IPS-20b (cell line): ENCODE measurements around the gene TCF12.
"Not testable (repeated sequence)": the region's sequence is repeated elsewhere in the genome, so short reads cannot be mapped to it uniquely, and the experiment has no call there.

ENCODE experiments used
- H3K27ac ChIP-seq: one replicate; pipeline ENCODE4 v1.5.1; 2013; ENCODE audit warnings: low read length
- H3K27me3 ChIP-seq: 2 replicates; pipeline ENCODE4 v1.6.1; 2013; ENCODE audit warnings: mild to moderate bottlenecking, low read length, inconsistent platforms; ENCODE audit not compliant: insufficient read depth
- H3K36me3 ChIP-seq: 2 replicates; pipeline ENCODE4 v1.6.1; 2013; ENCODE audit warnings: low read depth, mild to moderate bottlenecking, inconsistent platforms, low read length, moderate library complexity; ENCODE audit not compliant: insufficient read depth
- H3K4me1 ChIP-seq: 2 replicates; pipeline ENCODE4 v1.6.1; 2013; ENCODE audit warnings: mild to moderate bottlenecking, control low read depth, inconsistent platforms, low read length, moderate library complexity; ENCODE audit not compliant: insufficient read depth
- H3K4me3 ChIP-seq: 2 replicates; pipeline ENCODE4 v1.5.1; 2013; ENCODE audit warnings: mild to moderate bottlenecking, low read length, inconsistent platforms
- H3K9ac ChIP-seq: 2 replicates; pipeline ENCODE4 v1.6.1; 2013; ENCODE audit warnings: low read depth, mild to moderate bottlenecking, inconsistent platforms, low read length, moderate library complexity
- H3K9me3 ChIP-seq: 2 replicates; pipeline ENCODE4 v1.6.1; 2013; ENCODE audit warnings: mild to moderate bottlenecking, low read depth, low read length, inconsistent platforms; ENCODE audit not compliant: insufficient read depth

TCF12 gene

DNA sequence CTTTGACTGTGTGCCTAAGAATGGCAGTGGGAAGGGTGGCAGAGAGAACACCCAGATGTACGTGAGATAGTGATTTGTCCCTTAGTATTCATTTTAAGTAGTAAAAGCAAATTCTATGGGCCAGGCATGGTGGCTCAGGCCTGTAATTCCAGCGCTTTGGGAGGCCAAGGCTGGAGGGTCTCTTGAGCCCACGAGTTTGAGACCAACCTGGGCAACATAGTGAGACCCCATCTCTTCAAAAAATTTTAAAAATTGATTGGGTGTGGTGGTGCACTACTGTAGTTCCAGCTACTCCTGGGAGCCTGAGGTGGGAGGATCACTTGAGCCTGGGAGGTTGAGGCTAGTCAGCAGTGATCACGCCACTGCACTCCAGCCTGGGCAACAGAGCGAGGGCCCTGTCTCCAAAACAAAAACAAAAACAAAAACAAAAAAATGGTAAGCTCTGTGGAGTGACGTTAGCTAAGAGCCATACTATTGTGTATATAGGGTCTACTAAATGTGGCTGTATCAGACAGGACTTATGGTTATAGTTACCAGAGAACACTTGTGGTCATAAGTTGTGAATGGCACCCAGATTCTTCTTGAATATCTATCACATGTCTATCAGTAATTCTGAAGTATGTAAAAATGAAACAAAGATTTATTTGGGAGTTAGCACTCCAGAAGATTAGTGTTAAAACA, 171.5 kb downstream of the TCF12 start:
- no peak overlapping the region for H3K27ac ChIP-seq
- H3K9ac ChIP-seq, result no peak overlapping the region

DNA sequence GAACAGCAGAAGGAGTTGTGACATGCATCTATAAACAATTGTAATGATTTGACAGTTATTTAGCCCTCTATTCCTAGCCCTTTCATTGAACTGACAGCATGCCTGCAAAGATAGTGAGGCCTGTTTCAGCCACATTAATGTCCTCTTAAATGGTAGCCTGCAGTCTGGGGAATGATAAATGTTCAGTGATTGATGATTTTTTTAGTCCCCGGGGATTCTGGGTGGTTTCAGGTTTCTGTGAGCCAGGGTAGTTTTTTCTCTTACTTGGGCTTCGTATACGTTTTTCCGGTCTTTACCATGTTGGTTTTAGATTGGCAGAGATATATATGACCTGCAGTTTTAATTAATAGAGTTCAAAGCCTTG, 172.0 kb downstream of the TCF12 start:
- H3K4me3 ChIP-seq, result no peak overlapping the region
- H3K27me3 ChIP-seq, result no peaks in the 10 kb centered on the region
- H3K4me1 ChIP-seq, result peaks cover 10% of the 10 kb centered on the region; the same call in 1 of the 2 replicates
- H3K9ac ChIP-seq, result no peak overlapping the region
- H3K27ac ChIP-seq, result no peak overlapping the region
- H3K9me3 ChIP-seq, result no peaks in the 10 kb centered on the region
- peaks cover 27% of the 10 kb centered on the region for H3K36me3 ChIP-seq

More for the DNA sequence above, 171.5 kb downstream of the TCF12 start:
- Histone ChIP-seq H3K27me3 (no peaks in the 10 kb centered on the region), H3K4me3 (no peak overlapping the region), H3K4me1 (peaks cover 10% of the 10 kb centered on the region; the same call in 1 of the 2 replicates), H3K36me3 (peaks cover 25% of the 10 kb centered on the region), H3K9me3 (no peaks in the 10 kb centered on the region)

DNA sequence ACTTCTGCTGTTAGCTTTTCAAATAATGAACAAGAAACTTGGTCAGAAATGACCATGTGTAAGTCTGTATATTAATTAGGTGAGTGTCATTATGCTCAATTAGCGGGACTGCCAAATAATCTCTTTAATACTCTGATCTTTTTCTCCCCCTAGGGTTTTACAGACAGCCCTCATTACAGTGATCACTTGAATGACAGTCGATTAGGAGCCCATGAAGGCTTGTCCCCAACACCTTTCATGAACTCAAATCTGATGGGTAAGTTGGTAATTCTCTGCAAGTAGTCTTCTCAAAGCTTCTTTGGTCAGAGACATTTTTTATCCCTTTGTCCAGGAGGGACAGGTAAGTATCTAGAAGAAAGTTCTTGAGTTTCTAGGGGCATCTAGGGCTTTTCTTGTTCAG, 173.2 kb downstream of the TCF12 start:
- Histone ChIP-seq H3K27ac (no peak overlapping the region), H3K4me1 (peaks cover 10% of the 10 kb centered on the region; the same call in 1 of the 2 replicates)

DNA sequence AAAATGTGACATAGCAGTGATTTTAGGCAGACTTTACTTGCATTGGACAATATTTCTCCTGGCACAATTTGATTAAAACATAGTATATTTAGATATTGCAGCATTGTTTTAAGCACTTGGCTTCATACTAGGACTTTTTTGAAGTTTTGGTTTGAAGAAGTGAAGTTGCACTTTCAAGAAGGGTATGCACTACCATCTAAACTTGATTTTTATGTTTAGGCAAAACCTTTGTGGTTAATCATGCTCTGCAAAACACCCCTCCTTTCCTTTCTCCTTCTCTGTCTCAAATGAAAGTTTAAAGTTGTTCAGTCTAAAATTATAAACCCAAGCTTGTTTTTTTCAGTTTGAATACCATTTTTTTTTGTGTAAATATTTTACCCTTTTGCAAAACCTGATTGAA, 173.8 kb downstream of the TCF12 start:
- Histone ChIP-seq H3K27me3 (no peaks in the 10 kb centered on the region), H3K9ac (no peak overlapping the region), H3K27ac (no peak overlapping the region), H3K9me3 (no peaks in the 10 kb centered on the region), H3K4me1 (peaks cover 10% of the 10 kb centered on the region; the same call in 1 of the 2 replicates), H3K4me3 (no peak overlapping the region), H3K36me3 (peaks cover 27% of the 10 kb centered on the region)

More for the DNA sequence above, 173.2 kb downstream of the TCF12 start:
- peaks cover 27% of the 10 kb centered on the region for H3K36me3 ChIP-seq
- H3K9ac ChIP-seq, result no peak overlapping the region
- H3K4me3 ChIP-seq, result no peak overlapping the region
- H3K27me3 ChIP-seq, result no peaks in the 10 kb centered on the region
- H3K9me3 ChIP-seq, result no peaks in the 10 kb centered on the region

DNA sequence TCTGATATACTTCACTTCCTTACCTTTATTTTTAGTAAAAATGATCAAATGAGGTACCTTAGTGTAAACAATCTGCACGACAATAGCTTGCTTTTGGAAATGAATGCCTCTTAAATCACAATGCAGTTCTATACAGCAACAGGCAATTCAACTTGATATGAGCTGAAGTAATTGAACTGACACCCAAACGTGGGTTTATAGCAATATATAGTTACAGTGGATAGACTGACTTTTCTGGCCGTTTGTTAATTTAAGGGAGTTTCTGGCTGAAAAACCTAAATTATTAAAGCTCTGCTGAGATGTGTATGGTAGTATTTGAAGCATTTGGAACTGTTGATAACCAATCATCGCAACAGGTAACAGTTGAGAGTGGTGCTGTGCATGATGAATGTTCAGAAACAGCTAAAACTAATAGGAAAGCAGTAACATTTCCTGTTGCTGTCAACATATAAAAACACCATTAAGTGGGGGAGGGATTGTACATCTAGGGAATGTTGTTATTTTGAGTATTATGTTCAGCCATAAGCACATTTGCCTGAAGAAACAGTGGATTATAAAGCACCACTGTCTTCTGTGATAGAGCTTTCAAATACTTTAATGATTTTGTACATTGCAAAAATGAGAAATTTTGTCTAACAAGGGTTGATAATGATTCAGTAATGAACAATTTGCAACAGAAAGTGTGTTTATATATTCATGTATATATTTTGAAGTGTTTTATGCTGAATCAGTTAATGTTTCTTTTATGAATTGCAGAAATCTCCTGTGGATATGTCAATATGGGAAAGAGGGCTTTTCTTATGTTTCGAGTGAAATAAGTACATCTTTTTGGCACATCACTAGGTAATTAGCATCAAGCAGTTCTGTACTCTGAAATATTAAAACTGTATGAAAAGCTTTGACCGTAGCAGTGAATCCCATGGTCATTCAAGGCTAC, 176.1 kb downstream of the TCF12 start:
- H3K9me3 ChIP-seq, result no peaks in the 10 kb centered on the region
- H3K9ac ChIP-seq, result no peak overlapping the region
- peaks cover 27% of the 10 kb centered on the region for H3K36me3 ChIP-seq
- H3K27ac ChIP-seq, result no peak overlapping the region
- H3K27me3 ChIP-seq, result no peaks in the 10 kb centered on the region
- peaks cover 10% of the 10 kb centered on the region; the same call in 1 of the 2 replicates for H3K4me1 ChIP-seq
- no peak overlapping the region for H3K4me3 ChIP-seq

DNA sequence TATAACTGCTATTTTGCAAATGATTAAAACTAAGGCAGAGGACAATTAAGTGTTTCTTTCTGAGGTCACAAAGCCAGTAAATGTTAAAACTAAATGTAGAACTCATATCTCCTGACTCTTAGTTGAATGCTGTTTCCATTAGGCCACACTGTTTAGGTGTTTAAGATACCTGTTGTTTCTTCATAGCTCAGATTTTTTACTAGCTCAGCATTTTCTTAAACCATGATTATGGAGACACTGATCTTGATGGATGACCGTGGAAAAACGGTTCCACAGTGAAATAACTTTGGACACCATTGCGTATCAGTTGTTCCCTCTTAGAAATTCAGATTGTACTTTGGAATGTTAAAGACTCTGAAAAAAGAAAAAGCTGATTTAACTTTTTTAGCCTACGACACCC, 177.5 kb downstream of the TCF12 start:
- H3K4me1 ChIP-seq, result peaks cover 10% of the 10 kb centered on the region; the same call in 1 of the 2 replicates
- no peaks in the 10 kb centered on the region for H3K9me3 ChIP-seq
- no peaks in the 10 kb centered on the region for H3K27me3 ChIP-seq
- no peak overlapping the region for H3K9ac ChIP-seq
- no peak overlapping the region for H3K27ac ChIP-seq
- no peak overlapping the region for H3K4me3 ChIP-seq
- peaks cover 27% of the 10 kb centered on the region for H3K36me3 ChIP-seq

DNA sequence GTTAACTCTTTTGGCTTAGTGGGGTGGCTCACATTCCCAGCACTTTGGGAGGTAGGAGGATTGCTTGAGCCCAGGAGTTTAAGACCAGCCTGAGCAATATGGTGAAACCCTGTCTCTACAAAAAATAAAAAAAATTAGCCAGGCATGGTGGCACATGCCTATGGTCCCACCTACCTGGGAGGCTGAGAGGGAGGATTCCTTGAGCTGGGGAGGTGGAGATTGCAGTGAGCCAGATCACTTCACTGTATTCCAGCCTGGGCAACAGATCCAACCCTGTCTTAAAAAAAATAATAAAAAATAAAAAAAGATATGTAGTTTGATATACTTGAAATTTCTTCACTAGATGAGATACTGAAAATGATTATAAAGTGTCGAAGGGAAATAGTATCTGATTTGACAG, 178.8 kb downstream of the TCF12 start:
- Histone ChIP-seq H3K4me3 (no peak overlapping the region), H3K36me3 (peaks cover 23% of the 10 kb centered on the region), H3K4me1 (peaks cover 10% of the 10 kb centered on the region; the same call in 1 of the 2 replicates), H3K9me3 (no peaks in the 10 kb centered on the region), H3K27ac (no peak overlapping the region), H3K27me3 (no peaks in the 10 kb centered on the region), H3K9ac (no peak overlapping the region)

DNA sequence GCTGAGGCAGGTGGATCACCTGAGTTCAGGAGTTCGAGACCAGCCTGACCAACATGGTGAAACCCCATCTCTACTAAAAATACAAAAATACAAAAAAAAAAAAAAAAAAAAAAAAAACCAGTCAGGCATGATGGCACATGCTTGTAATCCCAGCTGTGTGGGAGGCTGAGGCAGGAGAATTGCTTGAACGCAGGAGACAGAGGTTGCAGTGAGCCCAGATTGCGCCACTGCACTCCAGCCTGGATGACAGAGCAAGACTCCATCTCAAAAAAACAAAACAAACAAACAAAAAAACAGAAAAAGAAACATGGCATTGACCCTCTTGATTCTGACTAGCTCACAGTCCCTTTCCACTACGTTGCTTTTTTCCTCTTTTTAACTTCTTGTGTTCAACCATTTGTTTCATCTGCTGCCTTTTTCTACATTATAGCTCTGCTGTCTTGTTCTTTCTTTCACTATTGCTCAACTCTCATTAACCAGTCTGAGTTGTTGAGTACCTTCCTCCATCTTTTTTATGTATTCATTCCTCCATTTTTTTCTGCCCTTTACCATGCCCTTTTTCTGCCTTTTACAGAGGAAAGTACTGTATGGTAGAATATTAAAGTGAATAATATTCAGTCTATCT, 179.6 kb downstream of the TCF12 start:
- H3K4me1 ChIP-seq, H3K9ac ChIP-seq, H3K27ac ChIP-seq, H3K4me3 ChIP-seq, H3K27me3 ChIP-seq, H3K9me3 ChIP-seq: not testable (repeated sequence)
- H3K36me3 ChIP-seq, result peaks cover 18% of the 10 kb centered on the region

DNA sequence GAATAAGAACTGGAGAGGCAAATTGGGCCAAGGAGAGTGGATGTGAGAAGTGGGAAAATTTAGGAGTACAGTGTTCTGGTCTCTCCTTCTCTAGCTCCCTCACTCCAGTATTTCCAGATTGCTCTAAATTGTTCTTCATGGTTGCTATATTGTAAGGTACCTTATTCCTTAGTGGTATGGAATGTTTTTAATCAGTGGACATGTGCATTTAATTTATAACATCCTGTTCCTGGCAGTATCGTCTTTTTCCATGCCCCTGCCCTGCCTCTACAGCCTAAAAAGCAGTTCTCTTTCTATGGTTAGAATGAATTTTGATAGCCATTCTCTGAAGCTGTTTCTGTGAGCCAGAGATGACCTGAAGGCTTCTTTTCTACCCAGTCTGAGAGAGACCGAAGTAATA, 180.5 kb downstream of the TCF12 start:
- Histone ChIP-seq H3K27me3 (no peaks in the 10 kb centered on the region), H3K4me3 (no peak overlapping the region), H3K9ac (no peak overlapping the region), H3K36me3 (peaks cover 10% of the 10 kb centered on the region; the same call in 1 of the 2 replicates), H3K9me3 (no peaks in the 10 kb centered on the region), H3K4me1 (peaks cover 7% of the 10 kb centered on the region; the same call in 1 of the 2 replicates), H3K27ac (no peak overlapping the region)

DNA sequence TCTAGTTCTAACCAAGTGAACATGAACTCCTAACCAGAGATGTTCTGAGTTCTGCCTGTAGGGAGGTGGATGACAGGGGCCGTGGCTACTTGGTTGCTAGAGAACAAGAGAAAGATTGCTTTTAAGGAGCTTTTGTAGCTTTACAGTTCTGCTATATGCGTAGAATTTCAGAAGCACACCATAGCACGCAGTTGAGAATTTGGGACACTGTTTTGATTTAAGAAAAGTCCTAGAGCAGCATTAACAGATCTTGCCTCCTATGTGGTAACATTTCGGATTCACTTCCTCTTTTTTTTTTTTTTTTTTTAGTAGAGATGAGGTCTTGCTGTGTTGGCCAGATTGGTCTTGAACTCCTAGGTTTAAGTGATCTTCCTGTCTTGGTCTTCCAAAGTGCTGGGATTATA, 181.7 kb downstream of the TCF12 start:
- H3K4me1 ChIP-seq, result no peaks in the 10 kb centered on the region
- peaks cover under 1% of the 10 kb centered on the region; the same call in 1 of the 2 replicates for H3K36me3 ChIP-seq
- H3K27me3 ChIP-seq, result no peaks in the 10 kb centered on the region
- no peak overlapping the region for H3K4me3 ChIP-seq
- H3K9me3 ChIP-seq, result no peaks in the 10 kb centered on the region
- H3K27ac ChIP-seq, result no peak overlapping the region
- H3K9ac ChIP-seq, result no peak overlapping the region

DNA sequence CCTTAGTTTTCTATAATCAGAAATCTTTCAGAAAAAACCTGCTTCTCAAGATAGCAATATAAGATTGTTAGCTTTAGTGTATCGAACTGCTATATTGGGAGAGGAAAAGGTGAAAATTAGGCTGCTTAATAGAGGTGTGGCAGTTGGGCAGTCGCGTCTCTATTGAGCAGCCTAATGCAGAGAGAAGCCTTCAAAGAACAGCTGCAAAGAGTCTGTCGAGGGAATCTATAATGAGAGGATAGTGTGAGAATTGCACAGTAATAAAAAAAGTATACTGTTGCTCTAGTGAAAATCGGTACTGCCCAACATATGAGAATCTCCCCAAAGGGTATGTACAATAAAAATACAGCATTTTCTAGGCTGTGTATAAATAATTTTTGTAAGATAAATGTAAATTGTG, 184.4 kb downstream of the TCF12 start:
- H3K9me3 ChIP-seq, result no peaks in the 10 kb centered on the region
- H3K27ac ChIP-seq, result no peak overlapping the region
- H3K36me3 ChIP-seq, result no peaks in the 10 kb centered on the region
- H3K9ac ChIP-seq, result no peak overlapping the region
- H3K4me1 ChIP-seq, result no peaks in the 10 kb centered on the region
- H3K4me3 ChIP-seq, result no peak overlapping the region
- H3K27me3 ChIP-seq, result no peaks in the 10 kb centered on the region
